Sigmoid colon (tissue), 7 donors: ENCODE data around the gene HDAC6. TPM values are rescaled to one million over a fixed set of nuclear protein-coding genes. Genes with fewer than 3 reads are reported as not detected.

ENCODE experiments used
- DNase-seq: peaks from one replicate; pipeline ENCODE4 v3.0.0-alpha.2; 2019
- H3K27ac ChIP-seq, 4 donors: fragments of 200-600 bp; sonication (generic); one replicate each; pipeline ENCODE4 v1.5.1; 2016 to 2019; ENCODE audit warnings: mild to moderate bottlenecking in 1 of 4
- H3K27me3 ChIP-seq, 3 donors: fragments of 200-600 bp; sonication (generic); one replicate each; pipeline ENCODE4 v1.5.1; 2019; ENCODE audit warnings: mild to moderate bottlenecking in 1 of 3
- H3K36me3 ChIP-seq, 4 donors: fragments of 200-600 bp; sonication (generic); one replicate each; pipeline ENCODE4 v1.5.1; 2016 to 2019
- H3K4me1 ChIP-seq, 4 donors: fragments of 200-600 bp; sonication (generic); one replicate each; pipeline ENCODE4 v1.5.1; 2017 to 2019
- H3K4me3 ChIP-seq, 4 donors: fragments of 200-600 bp; sonication (generic); one replicate each; pipeline ENCODE4 v1.5.1; 2017 to 2019; ENCODE audit warnings: mild to moderate bottlenecking in 2 of 4, moderate library complexity in 1 of 4
- H3K9me3 ChIP-seq, 4 donors: fragments of 200-600 bp in 3 of 4; sonication (generic) in 3 of 4; one replicate each; pipeline versions ENCODE4 v1.5.1 to v1.6.1; 2013 to 2019
- CTCF ChIP-seq, 4 experiments: fragments of 450-650 bp in 3 of 4; fragments of 200-600 bp in 1 of 4; IDR thresholded peaks; one replicate each; pipeline ENCODE4 v1.5.1; 2016 to 2019; ENCODE audit warnings: antibody characterized with exemption in 4 of 4, mild to moderate bottlenecking in 3 of 4, moderate library complexity in 2 of 4
- EP300 ChIP-seq, 4 donors: sonication (generic); formaldehyde crosslinking; IDR thresholded peaks; one replicate each; pipeline ENCODE4 v1.6.1; 2017; ENCODE audit warnings: antibody characterized with exemption in 4 of 4
- POLR2A ChIP-seq, 2 donors: fragments of 450-650 bp; IDR thresholded peaks; one replicate each; pipeline ENCODE4 v1.6.1; 2016; ENCODE audit warnings: antibody characterized with exemption in 2 of 2, mild to moderate bottlenecking in 2 of 2, moderate library complexity in 2 of 2
- POLR2AphosphoS5 ChIP-seq, 4 donors: sonication (generic); formaldehyde crosslinking; IDR thresholded peaks; one replicate each; pipeline ENCODE4 v1.6.1; 2017; ENCODE audit warnings: antibody characterized with exemption in 4 of 4
- WGBS, 2 donors: extraction: QIAGEN DNeasy Blood & Tissue Kit; methylation state at CpG; one replicate each; pipeline ENCODE4 v1.1.7; 2013; 5-methylcytosine and 5-hydroxymethylcytosine counted together
- intact Hi-C: fragments of 100-400 bp; cut with DNase I; formaldehyde crosslinking; loops from one replicate; pipeline ENCODE4 v1.15.1; 2023
- polyA plus RNA-seq, 3 donors: library from polyadenylated mRNA; stranded (reverse); fragments of 200-250 nt; gene quantifications; one replicate each; pipeline ENCODE4 v1.2.3, GENCODE V29; 2013
- total RNA-seq, 4 donors: library from RNA; depleted of rRNA; stranded (reverse); fragments of >200 nt; gene quantifications; one replicate each; pipeline ENCODE4 v1.1.0, GENCODE V29; 2016
- donor health status: healthy with polysubstance abuse.
- donor health status: Bipolar disorder and iron deficiency.
- donor health status: healthy.

Gene HDAC6
- total and polyA plus RNA-seq, 7 donors, result 22.2 to 110 (median 51.8) TPM

- TF ChIP-seq CTCF (IDR thresholded peaks at IDR 0.05) (no peak), POLR2A (IDR thresholded peaks at IDR 0.05) (no peak), EP300 (IDR thresholded peaks at IDR 0.05) (no peak), POLR2AphosphoS5 (IDR thresholded peaks at IDR 0.05) (no peak)
- intact Hi-C loops, result no loop called here
- H3K4me3 ChIP-seq, result no peak overlapping the region
- peaks cover 0 to 5% (median 0%) of the 10 kb centered on the region in 4 donors for H3K4me1 ChIP-seq
- no peaks in the 10 kb centered on the region for H3K9me3 ChIP-seq
- peaks cover 10 to 34% (median 10%) of the 10 kb centered on the region in 3 donors for H3K27me3 ChIP-seq
- DNase-seq, result no peak
- H3K36me3 ChIP-seq, result peaks cover 0 to 10% (median 4%) of the 10 kb centered on the region in 4 donors
- 89 to 92% methylated on average over 24 of the region's 24 CpGs for WGBS, 2 donors
- H3K27ac ChIP-seq, result no peak overlapping the region
Observed at GRCh38 chrX:48829016-48829735, 27.3 kb downstream of the HDAC6 start.

GRCh38 chrX:48831136-48831908, 29.5 kb downstream of the HDAC6 start:
- H3K4me1 ChIP-seq, result peaks cover 0 to 12% (median 6%) of the 10 kb centered on the region in 4 donors
- WGBS, 2 donors, result 10% methylated on average over 58 of the region's 58 CpGs
- no peak for DNase-seq
- no peak overlapping the region for H3K4me3 ChIP-seq
- H3K27me3 ChIP-seq, result peaks cover 10 to 48% (median 16%) of the 10 kb centered on the region in 3 donors
- TF ChIP-seq POLR2AphosphoS5 (IDR thresholded peaks at IDR 0.05) (no peak), CTCF (IDR thresholded peaks at IDR 0.05) (no peak), EP300 (IDR thresholded peaks at IDR 0.05) (no peak), POLR2A (IDR thresholded peaks at IDR 0.05) (no peak)
- intact Hi-C loops, result no loop called here
- H3K27ac ChIP-seq, result no peak overlapping the region
- no peaks in the 10 kb centered on the region for H3K9me3 ChIP-seq
- H3K36me3 ChIP-seq, result no peaks in the 10 kb centered on the region

- no peak for DNase-seq
- Histone ChIP-seq H3K27ac (no peak overlapping the region), H3K4me1 (peaks cover 0 to 12% (median 6%) of the 10 kb centered on the region in 4 donors), H3K36me3 (no peaks in the 10 kb centered on the region), H3K4me3 (no peak overlapping the region), H3K9me3 (no peaks in the 10 kb centered on the region), H3K27me3 (peaks cover 10 to 48% (median 16%) of the 10 kb centered on the region in 3 donors)
- intact Hi-C loops, result no loop called here
- WGBS, 2 donors, result 4 to 5% methylated on average over 57 of the region's 57 CpGs
- TF ChIP-seq POLR2A (IDR thresholded peaks at IDR 0.05) (no peak), EP300 (IDR thresholded peaks at IDR 0.05) (no peak), CTCF (IDR thresholded peaks at IDR 0.05) (no peak), POLR2AphosphoS5 (IDR thresholded peaks at IDR 0.05) (no peak)
Observed at GRCh38 chrX:48831909-48832291, 30.0 kb downstream of the HDAC6 start.

DNA sequence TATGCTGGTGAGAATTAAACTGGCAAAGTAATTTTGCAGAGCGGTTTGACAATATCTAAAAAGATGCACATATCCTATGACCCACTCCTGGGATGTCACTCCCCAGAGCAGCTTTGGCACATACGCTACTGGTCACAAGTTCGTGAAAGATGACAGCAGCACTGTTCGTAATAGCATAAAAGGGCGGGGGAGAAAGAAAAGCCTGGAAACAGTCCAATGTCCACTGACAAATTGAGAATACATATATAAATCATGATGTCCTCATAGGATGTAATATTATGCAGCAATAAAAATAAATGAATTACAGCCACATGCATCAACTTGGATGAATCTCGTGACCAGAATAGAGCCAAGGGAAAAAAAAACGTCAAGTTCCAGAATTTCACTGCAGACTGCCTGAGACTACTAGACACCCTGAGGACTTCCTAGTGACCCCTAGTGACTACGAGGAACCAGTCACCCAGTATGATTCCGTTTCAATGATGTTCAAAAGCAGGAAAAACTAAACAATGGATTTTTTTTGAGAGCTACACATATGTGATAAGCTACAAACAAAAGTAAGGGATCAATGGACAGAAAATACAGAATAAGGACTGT, 31.8 kb downstream of the HDAC6 start:
- Histone ChIP-seq H3K36me3 (no peaks in the 10 kb centered on the region), H3K27me3 (peaks cover 10 to 48% (median 16%) of the 10 kb centered on the region in 3 donors), H3K4me3 (no peak overlapping the region), H3K27ac (no peak overlapping the region), H3K9me3 (no peaks in the 10 kb centered on the region), H3K4me1 (peaks cover 0 to 12% (median 6%) of the 10 kb centered on the region in 4 donors)
- TF ChIP-seq POLR2A (IDR thresholded peaks at IDR 0.05) (no peak), EP300 (IDR thresholded peaks at IDR 0.05) (no peak), CTCF (IDR thresholded peaks at IDR 0.05) (no peak), POLR2AphosphoS5 (IDR thresholded peaks at IDR 0.05) (no peak)
- intact Hi-C loops, result no loop called here
- WGBS, 2 donors, result 10 to 31% methylated on average over 9 of the region's 9 CpGs
- no peak for DNase-seq
